ENCODE measurements around the gene TLCD3B. TPM values are rescaled to one million over a fixed set of nuclear protein-coding genes. Genes with fewer than 3 reads are reported as not detected.
A peak's percentile ranks its signal among the peaks of the same experiment; 100 is the strongest.

TLCD3B gene
- total and polyA plus RNA-seq, 9 of the 15 experiments (the other 6 are each of a cell fraction or from before 2014, with no cell fraction given): 0.10 to 0.52 (median 0.23) TPM; not detected in 4

- TF ChIP-seq SMARCA5 (IDR thresholded peaks at IDR 0.05) (peak; percentile 90), ESRRA (IDR thresholded peaks at IDR 0.05; ENCODE audit: borderline replicate concordance, low read depth) (peak; percentile 100), ZNF780A (CRISPR knock-in tag; IDR thresholded peaks at IDR 0.05) (no peak), BCOR (IDR thresholded peaks at IDR 0.05) (peak; percentile 91), HDAC2 (IDR thresholded peaks at IDR 0.05) (peak; percentile 68; the same call in 1 of the 2 replicates), NR2F6 (CRISPR knock-in tag; IDR thresholded peaks at IDR 0.05) (no peak), FOXK1 (CRISPR knock-in tag; IDR thresholded peaks at IDR 0.05; ENCODE audit: borderline replicate concordance) (0 out of 2 replicates have a peak, but pooled peaks have one; percentile 2), TSHZ1 (CRISPR knock-in tag; IDR thresholded peaks at IDR 0.05) (no peak), MIER1 (IDR thresholded peaks at IDR 0.05; ENCODE audit: low read depth) (peak; percentile 22; the same call in 1 of the 2 replicates), RBM25 (IDR thresholded peaks at IDR 0.05; ENCODE audit: low read depth, low read length, severe bottlenecking) (peak; percentile 98), SIN3B (IDR thresholded peaks at IDR 0.05; ENCODE audit: low read depth) (0 out of 2 replicates have a peak, but pooled peaks have one; percentile 11), RCOR1 (IDR thresholded peaks at IDR 0.05; ENCODE audit: borderline replicate concordance in 1 of 2, low read depth in 2 of 2, low read length in 2 of 2) (peak in 1 of 2 experiments; percentile 74; a peak in 2 of 4 replicates), CBX1 (IDR thresholded peaks at IDR 0.05; ENCODE audit: low read depth) (0 out of 2 replicates have a peak, but pooled peaks have one; percentile 53), KDM1A (IDR thresholded peaks at IDR 0.05) (peak; percentile 73 to 88), USF2 (CRISPR knock-in tag; IDR thresholded peaks at IDR 0.05) (no peak), PTBP1 (IDR thresholded peaks at IDR 0.05; ENCODE audit: low read depth, low read length) (peak; percentile 85; the same call in 1 of the 2 replicates), ADNP (tag; IDR thresholded peaks at IDR 0.05) (peak; percentile 84)
Measured at GRCh38 chr16:29975134-29975538, 55.9 kb downstream of the TLCD3B start.

More at GRCh38 chr16:29975134-29975538, 55.9 kb downstream of the TLCD3B start:
- ChIA-PET POLR2A (interaction anchor here (0.6 to 3.2 kb wide), 7 partner anchors 11 to 649 kb away, joined by 3 to 22 read pairs (median 14); partner anchors contain the start of genes ASPHD1 and TMEM219), CTCF (ENCODE audit: low intra/inter-chr PET ratio) (no interaction called here)
- Histone ChIP-seq H4K20me1 (replicated peaks; ENCODE audit: control insufficient read depth, insufficient read depth, low read length) (peaks cover 23% of the 10 kb centered on the region), H3K9ac (ENCODE audit: insufficient read depth in 1 of 2, low read depth in 2 of 2, low read length in 2 of 2) (peak overlapping the region; percentile 82 to 88), H3K4me3 (peak overlapping the region; percentile 71; the same call in 1 of the 2 replicates), H3K9me3 (replicated peaks; ENCODE audit: control insufficient read depth, insufficient read depth, low read depth, low read length) (no peaks in the 10 kb centered on the region; the same call in 1 of the 2 replicates), H3K4me2 (ENCODE audit: insufficient read depth, low read length) (peak overlapping the region; percentile 87), H3K27ac (ENCODE audit: extremely low read depth, low read depth, low read length) (no peak overlapping the region; the same call in 2 of the 3 replicates), H3K27me3 (ENCODE audit: control insufficient read depth in 2 of 2, insufficient read depth in 2 of 2, low read length in 2 of 2) (no peaks in the 10 kb centered on the region), H3K79me2 (ENCODE audit: control insufficient read depth, insufficient read depth, low read length) (peaks cover 36% of the 10 kb centered on the region), H3K4me1 (replicated peaks in 1 of 2; ENCODE audit: control insufficient read depth in 2 of 2, insufficient read depth in 2 of 2, low read length in 2 of 2) (peaks cover 26 to 30% of the 10 kb centered on the region in 2 experiments; a peak in 4 of 5 replicates), H3K9me1 (ENCODE audit: control insufficient read depth, insufficient read depth, low read length) (peaks cover 3% of the 10 kb centered on the region), H3K36me3 (ENCODE audit: control insufficient read depth, insufficient read depth, low read length) (peaks cover 50% of the 10 kb centered on the region), H2AFZ (ENCODE audit: low read depth, low read length) (no peak overlapping the region)
- in situ Hi-C loops (cut with MboI): no loop called here
- FAIRE-seq (no peak), DNase-seq (ENCODE audit: extremely low read depth in 1 of 4, low spot score in 3 of 4) (no peak), ATAC-seq (no peak)
- no TSS peak for BruUV-seq (replicated peaks)
- intact Hi-C loops (cut with micrococcal nuclease): no loop called here
- WGBS (ENCODE audit: insufficient coverage, low coverage, missing lambda C conversion rate): 35% methylated on average over 5 of the region's 5 CpGs

Measured in K562 (cell line).